ENCODE results near the gene ITPRID1. TPM values are rescaled to one million over a fixed set of nuclear protein-coding genes. Genes with fewer than 3 reads are reported as not detected.

ITPRID1 gene
- total and polyA plus RNA-seq, 7 experiments from 2014 or later, result not detected

- H3K4me1 Mint-ChIP-seq, result no peaks in the 10 kb centered on the region
- Histone ChIP-seq H3K36me3 (ENCODE audit: control insufficient read depth in 2 of 3, insufficient read depth in 3 of 3, low read length in 3 of 3) (no peaks in the 10 kb centered on the region), H3K27ac (ENCODE audit: low read depth, low read length) (no peak overlapping the region), H3K4me3 (ENCODE audit: low read length) (no peak overlapping the region), H3K4me1 (ENCODE audit: control insufficient read depth in 2 of 2, insufficient read depth in 2 of 2, low read length in 2 of 2) (no peaks in the 10 kb centered on the region), H3K9me3 (ENCODE audit: control insufficient read depth in 2 of 3, low read length in 3 of 3) (no peaks in the 10 kb centered on the region), H3K27me3 (ENCODE audit: control insufficient read depth in 2 of 2, insufficient read depth in 2 of 2, low read length in 2 of 2) (no peaks in the 10 kb centered on the region)
- DNase-seq (no peak), ATAC-seq (no peak)
- intact Hi-C loops (cut with micrococcal nuclease), result no loop called here
- POLR2A ChIA-PET, result interaction anchor here (0.8 kb wide), 1 partner anchor 21 kb away, joined by 4 read pairs; no protein-coding TSS in a partner anchor
- CTCF ChIA-PET, result no interaction called here
- no peaks in the 10 kb centered on the region for H3K36me3 Mint-ChIP-seq
- no peak overlapping the region for H3K27ac Mint-ChIP-seq
- no peaks in the 10 kb centered on the region for H3K27me3 Mint-ChIP-seq
- no peak overlapping the region for H3K4me3 Mint-ChIP-seq
- H3K9me3 Mint-ChIP-seq, result peaks cover 0 to 5% (median 2%) of the 10 kb centered on the region in 11 donors
These were observed 36.8 kb upstream of the ITPRID1 start for GRCh38 chr7:31476941-31477677.

- Histone ChIP-seq H3K9me3 (ENCODE audit: control insufficient read depth in 2 of 3, low read length in 3 of 3) (no peaks in the 10 kb centered on the region), H3K4me3 (ENCODE audit: low read length) (no peak overlapping the region), H3K27me3 (ENCODE audit: control insufficient read depth in 2 of 2, insufficient read depth in 2 of 2, low read length in 2 of 2) (no peaks in the 10 kb centered on the region), H3K27ac (ENCODE audit: low read depth, low read length) (no peak overlapping the region), H3K36me3 (ENCODE audit: control insufficient read depth in 2 of 3, insufficient read depth in 3 of 3, low read length in 3 of 3) (no peaks in the 10 kb centered on the region), H3K4me1 (ENCODE audit: control insufficient read depth in 2 of 2, insufficient read depth in 2 of 2, low read length in 2 of 2) (no peaks in the 10 kb centered on the region)
- no peak overlapping the region for H3K27ac Mint-ChIP-seq
- H3K9me3 Mint-ChIP-seq, result peaks cover 0 to 7% (median 2%) of the 10 kb centered on the region in 11 donors
- ChIA-PET POLR2A (interaction anchor here (0.8 kb wide), 1 partner anchor 20 kb away, joined by 4 read pairs; no protein-coding TSS in a partner anchor), CTCF (no interaction called here)
- no peak overlapping the region for H3K4me3 Mint-ChIP-seq
- H3K27me3 Mint-ChIP-seq, result no peaks in the 10 kb centered on the region
- H3K4me1 Mint-ChIP-seq, result no peaks in the 10 kb centered on the region
- no peak for ATAC-seq
- DNase-seq, result no peak
- H3K36me3 Mint-ChIP-seq, result no peaks in the 10 kb centered on the region
- intact Hi-C loops (cut with micrococcal nuclease), result no loop called here
These were observed 35.9 kb upstream of the ITPRID1 start for GRCh38 chr7:31478018-31478417.

DNA sequence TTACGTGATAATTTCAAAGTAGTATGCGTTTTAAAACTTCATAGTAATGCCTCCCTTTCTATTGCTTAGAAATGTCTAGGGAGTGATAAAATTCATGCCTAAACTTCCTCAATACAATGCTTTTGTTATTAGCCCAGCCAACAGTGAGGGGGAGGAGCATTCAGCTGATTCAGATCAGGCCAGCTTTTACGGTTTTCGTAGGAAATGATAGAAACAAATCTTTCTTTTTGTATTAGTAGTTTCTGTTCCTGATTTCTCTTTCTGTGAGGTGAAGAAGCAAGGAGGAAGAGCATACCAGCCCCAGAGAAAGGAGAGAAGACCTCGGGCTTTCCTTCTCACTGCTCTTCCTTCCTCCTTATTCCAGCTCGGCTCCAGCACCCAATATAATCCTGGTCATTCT lies 35.2 kb upstream of the ITPRID1 start:
- no peaks in the 10 kb centered on the region for H3K27me3 ChIP-seq (ENCODE audit: control insufficient read depth in 2 of 2, insufficient read depth in 2 of 2, low read length in 2 of 2)
- H3K9me3 Mint-ChIP-seq, result peaks cover 0 to 7% (median 2%) of the 10 kb centered on the region in 11 donors
- no peak overlapping the region for H3K4me3 Mint-ChIP-seq
- H3K27me3 Mint-ChIP-seq, result no peaks in the 10 kb centered on the region
- no peaks in the 10 kb centered on the region for H3K36me3 Mint-ChIP-seq
- intact Hi-C loops (cut with micrococcal nuclease), result no loop called here
- no peaks in the 10 kb centered on the region for H3K4me1 ChIP-seq (ENCODE audit: control insufficient read depth in 2 of 2, insufficient read depth in 2 of 2, low read length in 2 of 2)
- no peak overlapping the region for H3K4me3 ChIP-seq (ENCODE audit: low read length)
- ATAC-seq, result no peak
- CTCF ChIA-PET, result no interaction called here
- no peaks in the 10 kb centered on the region for H3K36me3 ChIP-seq (ENCODE audit: control insufficient read depth in 2 of 3, insufficient read depth in 3 of 3, low read length in 3 of 3)
- no peak overlapping the region for H3K27ac Mint-ChIP-seq
- no peaks in the 10 kb centered on the region for H3K4me1 Mint-ChIP-seq
- H3K9me3 ChIP-seq (ENCODE audit: control insufficient read depth in 2 of 3, low read length in 3 of 3), result no peaks in the 10 kb centered on the region
- POLR2A ChIA-PET, result no interaction called here
- no peak for DNase-seq
- H3K27ac ChIP-seq (ENCODE audit: low read depth, low read length), result no peak overlapping the region

DNA sequence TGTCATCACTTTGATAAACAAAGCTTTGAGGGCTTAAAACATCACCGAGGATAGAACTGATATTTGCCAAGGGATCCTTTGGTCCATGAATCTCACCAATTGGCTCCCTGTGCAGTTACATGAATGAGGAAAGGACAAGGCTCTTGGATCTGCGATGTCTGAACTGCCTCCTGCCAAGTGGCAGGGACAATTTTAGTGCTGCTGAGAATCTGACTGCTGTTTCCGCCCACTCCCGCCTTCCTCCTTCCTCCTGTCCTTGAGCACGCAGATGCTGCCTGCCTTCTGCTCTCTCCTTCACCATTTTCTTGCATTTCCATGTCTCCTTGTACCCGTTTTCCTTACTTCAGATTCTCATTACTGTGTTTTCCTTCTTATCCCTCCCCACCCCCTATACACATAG lies 26.8 kb upstream of the ITPRID1 start:
- DNase-seq (no peak), ATAC-seq (no peak)
- POLR2A ChIA-PET, result no interaction called here
- CTCF ChIA-PET, result no interaction called here
- Histone ChIP-seq H3K36me3 (ENCODE audit: control insufficient read depth in 2 of 3, insufficient read depth in 3 of 3, low read length in 3 of 3) (no peaks in the 10 kb centered on the region), H3K27me3 (ENCODE audit: control insufficient read depth in 2 of 2, insufficient read depth in 2 of 2, low read length in 2 of 2) (no peaks in the 10 kb centered on the region), H3K9me3 (ENCODE audit: control insufficient read depth in 2 of 3, low read length in 3 of 3) (no peaks in the 10 kb centered on the region), H3K4me1 (ENCODE audit: control insufficient read depth in 2 of 2, insufficient read depth in 2 of 2, low read length in 2 of 2) (no peaks in the 10 kb centered on the region), H3K27ac (ENCODE audit: low read depth, low read length) (no peak overlapping the region), H3K4me3 (ENCODE audit: low read length) (no peak overlapping the region)
- no peak overlapping the region for H3K27ac Mint-ChIP-seq
- H3K4me3 Mint-ChIP-seq, result no peak overlapping the region
- H3K9me3 Mint-ChIP-seq, result peaks cover 0 to 12% (median 0%) of the 10 kb centered on the region in 11 donors
- H3K36me3 Mint-ChIP-seq, result no peaks in the 10 kb centered on the region
- peaks cover 0 to 4% (median 0%) of the 10 kb centered on the region in 5 donors for H3K27me3 Mint-ChIP-seq
- H3K4me1 Mint-ChIP-seq, result no peaks in the 10 kb centered on the region
- intact Hi-C loops (cut with micrococcal nuclease), result loop anchor here in 1 of 2 donors (5.0 kb wide), 1 partner anchor 685 kb away; no protein-coding TSS in a partner anchor

GRCh38 chr7:31487476-31487875 lies 26.4 kb upstream of the ITPRID1 start:
- H3K4me3 ChIP-seq (ENCODE audit: low read length), result no peak overlapping the region
- Mint-ChIP-seq H3K9me3 (peaks cover 0 to 9% (median 0%) of the 10 kb centered on the region in 11 donors), H3K4me3 (no peak overlapping the region), H3K27ac (no peak overlapping the region), H3K27me3 (peaks cover 0 to 4% (median 0%) of the 10 kb centered on the region in 5 donors), H3K36me3 (no peaks in the 10 kb centered on the region), H3K4me1 (no peaks in the 10 kb centered on the region)
- no peaks in the 10 kb centered on the region for H3K4me1 ChIP-seq (ENCODE audit: control insufficient read depth in 2 of 2, insufficient read depth in 2 of 2, low read length in 2 of 2)
- DNase-seq (no peak), ATAC-seq (no peak)
- H3K27ac ChIP-seq (ENCODE audit: low read depth, low read length), result no peak overlapping the region
- H3K27me3 ChIP-seq (ENCODE audit: control insufficient read depth in 2 of 2, insufficient read depth in 2 of 2, low read length in 2 of 2), result no peaks in the 10 kb centered on the region
- CTCF ChIA-PET, result no interaction called here
- POLR2A ChIA-PET, result no interaction called here
- intact Hi-C loops (cut with micrococcal nuclease), result loop anchor here in 1 of 2 donors (5.0 kb wide), 1 partner anchor 685 kb away; no protein-coding TSS in a partner anchor
- H3K9me3 ChIP-seq (ENCODE audit: control insufficient read depth in 2 of 3, low read length in 3 of 3), result no peaks in the 10 kb centered on the region
- no peaks in the 10 kb centered on the region for H3K36me3 ChIP-seq (ENCODE audit: control insufficient read depth in 2 of 3, insufficient read depth in 3 of 3, low read length in 3 of 3)

DNA sequence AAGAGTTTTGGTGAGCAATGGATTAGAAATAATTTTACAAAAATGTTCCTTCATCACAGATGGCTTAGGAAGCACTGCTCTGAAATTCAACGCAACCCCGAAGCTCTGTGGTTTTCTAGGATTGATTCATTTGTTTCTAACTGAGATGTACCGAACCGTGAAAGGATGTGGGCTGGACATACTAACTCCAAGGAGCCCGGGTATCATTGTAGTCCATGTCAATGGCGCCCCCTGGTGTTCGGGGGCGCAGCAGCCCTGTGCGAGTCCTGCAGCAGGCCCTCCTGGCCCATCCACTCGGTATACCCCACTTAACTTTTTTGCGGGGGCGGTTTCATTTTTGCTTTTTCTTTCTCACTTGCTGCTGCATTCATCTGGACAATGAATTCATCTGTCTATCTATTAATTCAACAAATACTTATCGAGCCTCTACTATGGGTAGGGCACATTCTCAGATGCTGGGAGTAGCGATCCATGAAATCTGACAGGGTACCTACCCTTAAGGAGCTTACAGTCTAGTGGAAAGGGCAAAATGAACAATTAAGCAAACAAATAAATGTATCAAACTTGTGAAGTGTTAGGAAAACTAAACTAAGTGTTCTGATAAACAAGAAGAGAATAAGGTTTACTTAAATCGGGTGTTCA lies 25.2 kb upstream of the ITPRID1 start:
- ATAC-seq (no peak), DNase-seq (peak in 2 of 9 donors; percentile 8 to 47)
- Histone ChIP-seq H3K27ac (ENCODE audit: low read depth, low read length) (no peak overlapping the region), H3K36me3 (ENCODE audit: control insufficient read depth in 2 of 3, insufficient read depth in 3 of 3, low read length in 3 of 3) (no peaks in the 10 kb centered on the region), H3K27me3 (ENCODE audit: control insufficient read depth in 2 of 2, insufficient read depth in 2 of 2, low read length in 2 of 2) (no peaks in the 10 kb centered on the region), H3K4me3 (ENCODE audit: low read length) (no peak overlapping the region), H3K9me3 (ENCODE audit: control insufficient read depth in 2 of 3, low read length in 3 of 3) (no peaks in the 10 kb centered on the region), H3K4me1 (ENCODE audit: control insufficient read depth in 2 of 2, insufficient read depth in 2 of 2, low read length in 2 of 2) (no peaks in the 10 kb centered on the region)
- H3K36me3 Mint-ChIP-seq, result no peaks in the 10 kb centered on the region
- no peaks in the 10 kb centered on the region for H3K4me1 Mint-ChIP-seq
- H3K4me3 Mint-ChIP-seq, result no peak overlapping the region
- intact Hi-C loops (cut with micrococcal nuclease), result loop anchor here in 1 of 2 donors (1.0 to 5.0 kb wide), 2 partner anchors 45 to 686 kb away; no protein-coding TSS in a partner anchor
- peaks cover 0 to 4% (median 0%) of the 10 kb centered on the region in 5 donors for H3K27me3 Mint-ChIP-seq
- H3K9me3 Mint-ChIP-seq, result peaks cover 0 to 8% (median 0%) of the 10 kb centered on the region in 11 donors
- ChIA-PET CTCF (no interaction called here), POLR2A (no interaction called here)
- H3K27ac Mint-ChIP-seq, result no peak overlapping the region

Measured in naive thymus-derived CD4-positive, alpha-beta T cell (primary cell).